Fibroblast of skin of scalp (primary cell): ENCODE data around the gene BTG3. TPM values are rescaled to one million over a fixed set of nuclear protein-coding genes. Genes with fewer than 3 reads are reported as not detected.

ENCODE experiments used
- DNase-seq: peaks from one replicate; pipeline ENCODE4 v3.0.0-alpha.2; 2013
- polyA plus RNA-seq, 2 experiments: library from polyadenylated mRNA; unstranded; fragments of 120-200 nt; gene quantifications; one replicate each; pipeline ENCODE4 v1.2.1, GENCODE V29; 2013; ENCODE audit not compliant: insufficient read length in 2 of 2

Gene BTG3, protein sequence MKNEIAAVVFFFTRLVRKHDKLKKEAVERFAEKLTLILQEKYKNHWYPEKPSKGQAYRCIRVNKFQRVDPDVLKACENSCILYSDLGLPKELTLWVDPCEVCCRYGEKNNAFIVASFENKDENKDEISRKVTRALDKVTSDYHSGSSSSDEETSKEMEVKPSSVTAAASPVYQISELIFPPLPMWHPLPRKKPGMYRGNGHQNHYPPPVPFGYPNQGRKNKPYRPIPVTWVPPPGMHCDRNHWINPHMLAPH
- polyA plus RNA-seq (2013, experiment 1 of 2; ENCODE audit: insufficient read length): 30.7 TPM
- polyA plus RNA-seq (2013, experiment 2 of 2; ENCODE audit: insufficient read length): 34.7 TPM

- peak; percentile 88 for DNase-seq
These were observed at the start of gene BTG3 for GRCh38 chr21:17612565-17613241. Gene BTG3, minus strand, starts transcription at chr21:17612901. Its CDS starts 3,757 bp downstream, at chr21:17609144.

DNA sequence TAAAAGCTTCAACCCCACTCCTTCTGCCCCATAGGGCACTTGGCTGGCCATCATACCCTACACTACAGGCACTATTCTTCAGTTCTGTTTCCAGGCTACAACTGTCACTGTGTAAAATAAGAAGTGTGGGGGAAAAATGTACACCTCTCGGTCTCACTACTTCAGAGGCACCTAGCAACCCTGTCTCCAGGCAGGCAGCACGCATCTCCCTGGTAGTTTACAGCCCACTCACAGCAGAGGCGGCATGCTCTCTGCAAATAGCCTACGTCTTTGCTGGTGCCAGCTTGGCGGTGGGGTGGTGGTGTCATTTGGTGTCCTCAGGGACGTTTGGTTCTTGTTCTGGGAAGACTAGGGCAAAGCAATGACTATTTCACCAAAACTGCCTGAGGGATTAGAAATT, 48.2 kb upstream of the BTG3 start:
- no peak for DNase-seq

DNA sequence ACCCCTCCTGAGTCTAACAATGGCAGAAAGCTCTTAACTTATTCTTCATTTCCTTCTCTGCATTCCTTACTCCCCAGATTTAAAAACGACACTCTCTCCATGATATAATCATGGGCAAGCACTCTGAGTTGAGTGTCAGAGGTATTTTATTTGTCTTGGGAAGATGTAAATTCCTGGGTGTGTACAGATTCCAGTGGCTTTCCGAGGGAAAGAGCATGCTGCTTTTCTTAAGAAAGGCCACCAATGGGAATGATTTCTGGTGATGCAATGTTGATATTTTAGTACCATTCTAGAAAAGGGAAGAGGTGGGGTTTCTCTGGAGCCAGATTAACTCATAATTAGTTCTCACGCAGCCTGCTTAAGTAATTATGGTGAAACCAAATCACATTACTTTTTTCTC, 47.8 kb upstream of the BTG3 start:
- peak; percentile 21 for DNase-seq

DNA sequence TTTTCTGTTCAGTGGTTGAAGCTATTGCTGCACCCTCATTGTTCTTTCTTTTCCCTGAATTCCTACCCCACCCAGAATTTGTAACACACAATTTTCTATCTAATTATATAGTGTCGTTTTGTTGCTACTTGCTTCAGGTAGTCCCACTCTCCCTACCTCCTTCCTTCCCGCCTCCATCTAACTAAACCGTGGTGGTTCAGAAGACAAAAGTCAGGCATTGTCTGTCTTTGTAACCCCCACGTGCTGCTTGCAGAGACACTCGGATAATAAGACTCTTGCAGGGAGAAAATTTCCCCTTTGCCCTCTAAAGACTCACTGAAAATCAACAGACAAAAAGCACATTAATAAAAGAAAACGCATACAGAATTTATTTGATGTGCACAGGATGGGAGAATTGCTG, 46.2 kb upstream of the BTG3 start:
- no peak for DNase-seq

DNA sequence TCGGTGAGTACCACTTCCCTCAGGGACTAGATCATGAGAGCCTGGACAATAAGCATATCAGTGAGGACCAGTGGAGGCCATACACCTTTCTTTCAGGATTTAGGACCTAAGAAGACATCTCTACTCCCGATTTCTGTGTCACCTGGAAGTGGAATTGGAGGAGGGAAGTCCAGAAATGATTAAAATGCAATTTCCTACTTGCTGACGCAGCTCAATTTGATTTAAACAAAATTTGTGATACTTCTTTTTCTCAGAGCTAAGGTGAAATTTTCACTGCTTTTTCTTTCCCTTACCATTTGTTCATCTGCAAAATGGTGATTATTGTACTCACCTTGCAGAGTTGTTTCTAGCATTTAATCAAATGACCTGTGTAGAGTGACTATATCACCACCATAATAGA, 38.8 kb upstream of the BTG3 start:
- no peak for DNase-seq

DNA sequence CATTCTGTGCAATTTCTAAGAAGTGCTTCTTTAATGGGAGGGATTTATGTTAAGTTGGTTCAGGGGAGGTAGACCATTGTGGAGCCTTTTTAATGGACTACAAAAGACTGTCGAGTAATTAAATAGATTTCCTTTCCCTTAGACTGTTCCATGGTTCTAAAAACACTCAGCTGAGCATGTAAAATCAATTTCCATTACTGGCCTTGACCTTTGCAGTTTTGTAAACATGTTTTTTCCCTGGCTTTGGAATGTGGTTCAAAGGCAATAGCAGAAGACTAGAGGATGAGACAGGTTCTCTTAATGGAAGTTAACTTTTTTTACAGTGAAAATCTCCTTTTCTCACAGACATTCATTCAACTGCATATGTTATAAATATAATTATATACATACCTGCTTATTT, 37.6 kb upstream of the BTG3 start:
- DNase-seq: no peak

- no peak for DNase-seq
These were observed 34.1 kb upstream of the BTG3 start for GRCh38 chr21:17646790-17647189.

GRCh38 chr21:17644186-17644585, 31.5 kb upstream of the BTG3 start:
- no peak for DNase-seq

DNA sequence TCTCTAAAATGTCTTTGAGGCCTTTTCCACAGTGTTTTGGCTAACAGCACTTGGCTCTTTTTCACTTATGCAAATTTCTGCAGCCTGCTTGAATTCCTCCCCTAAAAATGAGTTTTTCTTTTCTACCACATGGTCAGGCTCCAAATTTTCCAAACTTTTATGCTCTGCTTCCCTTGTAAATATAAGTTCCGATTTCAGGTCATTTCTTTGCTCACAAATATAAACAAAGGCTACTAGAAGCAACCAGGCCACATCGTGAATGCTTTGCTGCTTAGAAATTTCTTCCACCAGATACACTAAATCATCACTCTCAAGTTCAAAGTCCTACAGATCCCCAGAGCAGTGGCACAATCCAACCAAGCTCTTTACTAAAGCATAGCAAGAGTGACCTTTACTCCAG, 28.1 kb upstream of the BTG3 start:
- no peak for DNase-seq

DNA sequence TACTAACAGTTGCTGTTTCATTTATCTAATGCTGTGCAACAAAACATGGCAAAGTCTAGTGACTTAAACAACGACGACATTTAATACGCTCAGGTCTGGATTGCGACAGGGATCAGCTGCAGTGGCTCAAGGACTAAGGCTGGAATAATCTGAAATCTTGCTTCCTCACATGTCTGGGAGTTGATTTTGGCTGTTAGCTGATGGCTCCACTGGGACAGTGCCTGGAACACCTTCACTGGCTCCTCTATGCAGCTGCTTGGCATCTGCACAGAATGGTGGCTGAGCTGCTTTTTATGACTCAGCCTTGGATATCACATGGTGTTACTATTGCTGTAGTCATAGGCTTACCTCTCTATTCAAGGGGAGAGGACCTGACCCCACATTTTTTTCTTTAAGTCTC, 24.0 kb upstream of the BTG3 start:
- DNase-seq: no peak

- no peak for DNase-seq
These were observed 18.5 kb upstream of the BTG3 start for GRCh38 chr21:17631195-17631594.

- no peak for DNase-seq
These were observed 9.3 kb upstream of the BTG3 start for GRCh38 chr21:17622018-17622417.

DNA sequence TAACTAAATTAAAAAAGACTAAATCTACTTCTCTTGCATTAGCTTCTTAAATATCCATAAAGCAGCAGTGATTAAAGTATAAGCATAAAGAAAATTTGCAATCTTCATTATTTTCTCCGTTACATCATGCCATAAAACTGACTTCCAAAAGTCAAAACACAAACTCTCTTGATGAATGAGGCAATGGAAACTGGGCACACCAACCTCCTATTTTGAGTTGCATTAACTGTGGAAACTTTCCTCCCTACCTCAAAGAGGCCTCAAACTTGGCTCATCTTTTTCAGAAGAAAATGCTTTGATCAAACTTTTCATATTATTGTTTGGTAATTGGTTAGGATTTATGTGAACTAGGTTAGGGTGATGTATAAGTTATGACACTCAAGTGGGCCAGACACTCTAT, 4.1 kb upstream of the BTG3 start:
- DNase-seq: no peak

- DNase-seq: peak; percentile 12
These were observed 558 bp upstream of the BTG3 start for GRCh38 chr21:17613242-17613676.

DNA sequence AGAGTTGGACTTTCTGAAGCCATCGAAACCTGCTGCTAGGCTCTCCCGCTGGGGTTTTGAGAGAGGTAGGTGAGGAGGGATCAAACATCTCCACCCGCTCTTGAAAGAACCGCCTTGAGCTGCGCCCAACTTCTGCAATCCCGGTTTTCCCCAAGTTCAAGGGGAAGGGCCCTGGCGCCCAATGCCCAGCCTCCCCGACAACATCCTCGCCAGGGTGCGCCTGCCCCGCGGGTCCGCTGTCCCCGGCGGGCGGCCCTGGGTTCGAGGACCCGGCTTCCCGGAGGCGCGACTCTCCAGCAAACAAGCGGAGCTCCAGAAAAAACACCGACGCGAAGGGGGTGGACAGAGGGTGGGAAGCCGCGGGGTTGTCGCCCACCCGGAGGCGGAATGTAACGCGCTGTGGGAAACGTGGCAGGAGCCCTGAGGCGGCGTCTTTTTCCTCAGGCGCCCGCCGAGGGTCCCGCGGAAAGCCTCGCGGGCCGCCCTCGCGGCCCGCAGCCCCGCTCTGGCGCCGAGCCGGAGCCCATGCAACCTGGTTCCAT, 607 bp downstream of the BTG3 start:
- peak; percentile 38 for DNase-seq

- DNase-seq: peak; percentile 87
These were observed 1.2 kb downstream of the BTG3 start for GRCh38 chr21:17611414-17612022.

- DNase-seq: peak; percentile 5
These were observed 1.8 kb downstream of the BTG3 start for GRCh38 chr21:17610911-17611310.

DNA sequence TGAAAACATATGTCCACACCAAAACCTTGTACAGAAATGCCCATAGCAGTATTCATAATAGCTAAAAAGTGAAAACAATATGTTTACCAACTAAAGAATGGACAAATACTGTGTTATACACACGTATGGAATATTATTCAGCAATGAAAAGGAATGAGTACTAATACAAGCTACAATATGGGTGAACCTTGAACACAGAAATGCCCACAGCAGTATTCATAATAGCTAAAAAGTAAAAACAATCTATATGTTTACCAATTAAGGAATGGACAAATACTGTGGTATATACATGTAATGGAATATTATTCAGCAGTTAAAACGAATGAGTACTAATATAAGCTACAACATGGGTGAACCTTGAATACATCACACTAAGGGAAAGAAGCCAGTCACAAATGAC, 3.0 kb downstream of the BTG3 start:
- no peak for DNase-seq

- DNase-seq: no peak
These were observed 5.0 kb downstream of the BTG3 start for GRCh38 chr21:17607684-17608083.

- DNase-seq: peak; percentile 31
These were observed 9.8 kb downstream of the BTG3 start for GRCh38 chr21:17602874-17603273.

DNA sequence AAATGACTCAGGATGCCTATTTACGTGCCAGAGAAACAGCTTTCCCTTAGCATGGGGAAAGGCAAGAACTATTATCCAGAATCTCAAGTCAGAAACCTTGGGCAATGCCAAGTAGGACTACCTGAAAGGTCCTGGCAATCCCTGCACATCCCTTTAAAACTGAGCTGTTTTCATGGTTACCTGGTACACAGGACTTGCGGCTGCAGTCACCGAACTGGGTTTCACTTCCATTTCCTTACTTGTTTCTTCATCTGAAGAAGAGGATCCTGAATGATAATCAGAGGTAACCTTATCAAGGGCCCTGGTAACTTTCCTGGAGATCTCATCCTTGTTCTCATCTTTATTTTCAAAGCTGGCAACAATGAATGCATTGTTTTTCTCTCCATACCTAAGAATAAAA, 14.3 kb downstream of the BTG3 start:
- no peak for DNase-seq

DNA sequence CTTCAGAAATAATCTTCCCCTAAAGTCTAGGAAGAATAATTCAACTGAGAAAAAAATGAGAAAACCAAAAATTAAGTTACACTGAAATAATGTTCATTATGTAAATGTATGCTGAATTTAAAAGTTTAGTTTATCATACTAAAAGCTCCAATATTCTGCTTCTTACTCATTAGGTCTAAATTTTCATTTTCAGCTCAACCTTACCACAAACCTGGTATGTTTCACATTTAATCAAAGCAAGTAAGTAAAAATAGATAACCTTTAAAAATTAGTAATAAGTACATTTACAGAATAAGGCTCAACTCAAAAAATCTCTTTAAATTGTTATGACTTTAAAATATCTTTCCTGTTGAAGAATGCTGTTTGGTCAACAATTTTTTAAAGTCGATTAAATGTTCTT, 15.0 kb downstream of the BTG3 start:
- no peak for DNase-seq

DNA sequence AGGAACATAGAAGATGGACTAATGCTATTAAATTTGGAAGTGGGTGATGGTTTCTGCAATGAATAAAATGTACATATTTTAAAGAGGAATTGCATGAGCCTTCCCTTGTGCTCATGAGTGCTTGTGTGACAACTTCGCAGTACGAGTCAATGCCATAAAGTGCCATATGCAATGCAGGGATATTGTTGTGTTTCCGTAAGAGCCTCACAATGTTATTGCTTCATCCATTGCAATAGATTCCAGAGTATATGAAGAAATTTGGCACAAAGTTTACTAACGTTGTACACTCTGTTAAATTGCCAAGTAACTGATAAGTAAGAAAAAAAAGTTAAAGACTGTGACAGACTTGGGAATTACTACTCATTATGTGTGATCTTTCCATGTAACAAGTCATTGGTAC, 22.3 kb downstream of the BTG3 start:
- DNase-seq: peak; percentile 12
